ENCODE results near the gene KCNH8.

The KCNH8 gene

GRCh38 chr3:19540464-19540863 lies 392.2 kb downstream of the KCNH8 start:
- no peaks in the 10 kb centered on the region for H3K4me1 ChIP-seq (ENCODE audit: control insufficient read depth, insufficient read depth, low read length)
- no peak overlapping the region for H3K4me3 ChIP-seq (ENCODE audit: low read length)
- no peak overlapping the region for H3K27ac ChIP-seq (ENCODE audit: low read depth, low read length)
- no peaks in the 10 kb centered on the region for H3K27me3 ChIP-seq (ENCODE audit: control insufficient read depth, insufficient read depth, low read length)
- no peaks in the 10 kb centered on the region for H3K36me3 ChIP-seq (ENCODE audit: control insufficient read depth, insufficient read depth, low read length)
- H3K9ac ChIP-seq (ENCODE audit: low read length) = no peak overlapping the region

DNA sequence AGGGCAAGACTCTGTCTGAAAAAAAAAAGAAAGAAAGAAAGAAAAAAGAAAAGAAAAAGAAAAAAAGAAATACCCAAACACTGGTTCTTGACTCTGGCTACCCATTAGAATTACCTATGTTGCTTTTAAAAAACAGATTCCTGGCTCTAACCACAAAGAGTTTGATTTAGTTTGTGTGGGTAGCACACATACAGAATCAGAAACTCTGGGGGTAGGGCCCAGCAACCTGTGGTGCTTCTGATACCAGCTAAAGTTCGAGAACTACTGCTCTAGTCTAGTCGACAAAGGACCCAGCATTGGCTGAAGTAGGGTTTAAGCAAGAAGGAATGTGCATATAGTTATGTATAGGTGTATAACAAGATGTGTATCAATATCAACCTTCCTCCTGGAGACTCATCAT lies 393.0 kb downstream of the KCNH8 start:
- H3K9ac ChIP-seq (ENCODE audit: low read length) = no peak overlapping the region
- H3K4me1 ChIP-seq (ENCODE audit: control insufficient read depth, insufficient read depth, low read length) = no peaks in the 10 kb centered on the region

GRCh38 chr3:19543212-19543841 lies 395.0 kb downstream of the KCNH8 start:
- Histone ChIP-seq H3K9ac (ENCODE audit: low read length) (no peak overlapping the region), H3K27ac (ENCODE audit: low read depth, low read length) (no peak overlapping the region), H3K4me1 (ENCODE audit: control insufficient read depth, insufficient read depth, low read length) (no peaks in the 10 kb centered on the region), H3K4me3 (ENCODE audit: low read length) (no peak overlapping the region), H3K36me3 (ENCODE audit: control insufficient read depth, insufficient read depth, low read length) (no peaks in the 10 kb centered on the region), H3K27me3 (ENCODE audit: control insufficient read depth, insufficient read depth, low read length) (no peaks in the 10 kb centered on the region)

More for the DNA sequence above, 393.0 kb downstream of the KCNH8 start:
- no peaks in the 10 kb centered on the region for H3K27me3 ChIP-seq (ENCODE audit: control insufficient read depth, insufficient read depth, low read length)
- no peak overlapping the region for H3K27ac ChIP-seq (ENCODE audit: low read depth, low read length)
- no peak overlapping the region for H3K4me3 ChIP-seq (ENCODE audit: low read length)
- no peaks in the 10 kb centered on the region for H3K36me3 ChIP-seq (ENCODE audit: control insufficient read depth, insufficient read depth, low read length)

GRCh38 chr3:19547665-19548464 lies 399.6 kb downstream of the KCNH8 start:
- Histone ChIP-seq H3K9ac (ENCODE audit: low read length) (no peak overlapping the region), H3K27me3 (ENCODE audit: control insufficient read depth, insufficient read depth, low read length) (no peaks in the 10 kb centered on the region), H3K4me1 (ENCODE audit: control insufficient read depth, insufficient read depth, low read length) (no peaks in the 10 kb centered on the region), H3K36me3 (ENCODE audit: control insufficient read depth, insufficient read depth, low read length) (no peaks in the 10 kb centered on the region), H3K27ac (ENCODE audit: low read depth, low read length) (no peak overlapping the region), H3K4me3 (ENCODE audit: low read length) (no peak overlapping the region)

DNA sequence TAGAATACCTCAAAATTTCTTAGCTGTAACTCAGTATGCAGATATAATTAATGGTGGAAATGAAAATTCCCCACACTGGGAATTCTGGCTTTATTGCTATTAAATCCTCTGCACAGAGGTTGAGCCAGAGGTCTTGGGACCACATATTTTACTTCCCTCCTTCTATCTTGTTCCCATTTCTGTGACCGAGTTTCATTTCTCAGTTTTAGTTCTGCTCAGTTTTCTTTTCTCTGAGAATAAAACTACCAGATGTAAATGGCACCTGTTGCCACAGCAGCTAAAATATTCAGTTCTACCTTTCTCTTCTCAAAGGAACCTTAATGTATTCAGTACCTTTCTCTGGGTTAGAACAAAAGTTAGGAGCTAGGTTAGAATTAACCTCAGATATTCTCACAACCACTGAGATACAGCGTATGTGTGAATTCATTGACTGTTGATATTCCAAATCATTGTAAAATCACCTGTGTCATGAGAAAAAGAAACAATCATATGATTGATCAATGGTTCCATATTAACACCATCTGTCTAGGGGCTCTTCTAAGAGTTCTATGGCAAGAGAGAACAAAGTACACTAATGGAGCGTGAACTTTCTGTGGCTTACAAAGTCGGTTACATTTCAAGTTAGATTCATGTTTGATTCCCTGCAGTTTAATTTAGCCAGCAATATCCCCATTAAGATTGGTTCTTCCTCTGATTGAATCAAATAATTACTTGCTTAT lies 411.6 kb downstream of the KCNH8 start:
- no peaks in the 10 kb centered on the region for H3K36me3 ChIP-seq (ENCODE audit: control insufficient read depth, insufficient read depth, low read length)
- no peaks in the 10 kb centered on the region for H3K27me3 ChIP-seq (ENCODE audit: control insufficient read depth, insufficient read depth, low read length)
- H3K4me1 ChIP-seq (ENCODE audit: control insufficient read depth, insufficient read depth, low read length) = no peaks in the 10 kb centered on the region
- no peak overlapping the region for H3K27ac ChIP-seq (ENCODE audit: low read depth, low read length)
- no peak overlapping the region for H3K4me3 ChIP-seq (ENCODE audit: low read length)
- no peak overlapping the region for H3K9ac ChIP-seq (ENCODE audit: low read length)

GRCh38 chr3:19573644-19574043 lies 425.3 kb downstream of the KCNH8 start:
- no peak overlapping the region for H3K27ac ChIP-seq (ENCODE audit: low read depth, low read length)
- H3K27me3 ChIP-seq (ENCODE audit: control insufficient read depth, insufficient read depth, low read length) = no peaks in the 10 kb centered on the region
- H3K4me3 ChIP-seq (ENCODE audit: low read length) = no peak overlapping the region
- no peaks in the 10 kb centered on the region for H3K36me3 ChIP-seq (ENCODE audit: control insufficient read depth, insufficient read depth, low read length)
- no peak overlapping the region for H3K9ac ChIP-seq (ENCODE audit: low read length)
- H3K4me1 ChIP-seq (ENCODE audit: control insufficient read depth, insufficient read depth, low read length) = no peaks in the 10 kb centered on the region

DNA sequence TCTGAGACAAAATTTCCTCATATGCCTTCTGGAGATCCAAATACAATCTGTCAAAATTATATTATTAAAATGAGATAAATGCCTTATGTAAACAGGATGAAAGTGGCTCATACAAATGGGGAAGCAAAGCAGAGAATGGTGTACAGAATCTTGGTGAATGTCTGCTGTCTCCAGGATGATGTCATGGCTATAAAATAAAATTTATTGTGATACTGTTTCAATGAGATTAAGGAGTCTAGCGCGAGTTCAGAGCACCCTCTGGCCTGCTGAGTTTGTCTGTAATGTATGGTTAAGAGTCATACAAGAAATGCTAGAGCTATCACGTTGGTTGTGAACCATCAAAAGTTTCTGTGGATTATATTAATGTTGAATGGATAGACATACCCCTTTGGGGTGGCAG lies 426.0 kb downstream of the KCNH8 start:
- H3K9ac ChIP-seq (ENCODE audit: low read length) = no peak overlapping the region

GRCh38 chr3:19576343-19576742 lies 428.0 kb downstream of the KCNH8 start:
- H3K4me3 ChIP-seq (ENCODE audit: low read length) = no peak overlapping the region
- H3K36me3 ChIP-seq (ENCODE audit: control insufficient read depth, insufficient read depth, low read length) = no peaks in the 10 kb centered on the region
- H3K4me1 ChIP-seq (ENCODE audit: control insufficient read depth, insufficient read depth, low read length) = no peaks in the 10 kb centered on the region
- H3K27ac ChIP-seq (ENCODE audit: low read depth, low read length) = no peak overlapping the region
- H3K27me3 ChIP-seq (ENCODE audit: control insufficient read depth, insufficient read depth, low read length) = no peaks in the 10 kb centered on the region
- H3K9ac ChIP-seq (ENCODE audit: low read length) = no peak overlapping the region

More for the DNA sequence above, 426.0 kb downstream of the KCNH8 start:
- Histone ChIP-seq H3K27ac (ENCODE audit: low read depth, low read length) (no peak overlapping the region), H3K27me3 (ENCODE audit: control insufficient read depth, insufficient read depth, low read length) (no peaks in the 10 kb centered on the region), H3K4me1 (ENCODE audit: control insufficient read depth, insufficient read depth, low read length) (no peaks in the 10 kb centered on the region), H3K36me3 (ENCODE audit: control insufficient read depth, insufficient read depth, low read length) (no peaks in the 10 kb centered on the region), H3K4me3 (ENCODE audit: low read length) (no peak overlapping the region)

All from rectal smooth muscle tissue (tissue), 1 donor.